ENCODE data around the gene DDX24.

Gene DDX24

DNA sequence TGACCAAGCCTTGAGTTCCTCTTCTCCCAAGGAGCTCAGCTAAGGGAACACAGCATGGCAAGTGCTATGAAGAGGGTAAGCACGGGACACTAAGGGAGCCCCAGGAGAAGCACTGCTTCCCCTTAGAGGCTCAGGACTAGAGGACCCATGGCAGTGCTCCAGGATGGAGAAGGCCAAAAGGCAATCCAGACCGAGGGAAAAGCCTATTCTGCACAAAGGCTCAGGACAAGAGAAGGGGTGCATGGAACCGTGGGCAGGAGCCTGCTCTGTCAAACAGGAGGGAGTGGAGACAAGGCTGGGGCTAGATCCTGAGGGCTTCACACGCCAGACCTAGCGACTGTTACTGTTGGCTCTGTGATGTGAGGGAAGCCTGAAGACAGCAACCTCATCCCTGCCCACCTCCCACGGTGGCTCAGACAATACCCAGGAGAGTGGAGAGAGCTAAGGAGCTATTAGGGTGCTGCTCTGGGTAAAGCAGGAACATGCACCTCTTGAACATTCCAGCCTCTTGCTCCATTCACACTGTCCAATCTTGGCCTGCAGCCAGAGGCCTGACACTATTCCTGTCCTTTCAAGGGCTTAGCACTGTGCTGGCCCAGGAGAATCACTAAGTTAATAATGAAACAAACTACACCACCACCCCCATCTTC lies 30.6 kb downstream of the DDX24 start:
- in situ Hi-C loops (cut with MboI; ENCODE audit: low sequenced_read_pairs) = no loop called here

DNA sequence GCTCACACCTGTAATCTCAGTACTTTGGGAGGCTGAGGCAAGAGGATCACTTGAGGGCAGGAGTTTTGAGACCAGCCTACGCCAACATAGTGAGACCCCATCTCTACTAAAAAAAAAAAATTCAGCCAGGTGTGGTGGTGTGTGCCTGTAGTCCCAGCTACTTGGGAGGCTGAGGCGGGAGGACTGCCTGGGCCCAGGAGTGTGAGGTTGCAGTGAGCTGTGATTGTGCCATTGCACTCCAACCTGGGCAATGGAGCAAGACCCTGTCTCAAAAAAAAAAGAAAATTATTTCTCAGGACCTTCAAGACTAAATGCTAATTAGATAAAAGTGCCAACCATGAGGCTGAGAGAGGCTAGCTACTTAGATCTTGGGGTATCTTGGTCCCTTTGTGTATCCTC lies 31.4 kb downstream of the DDX24 start:
- in situ Hi-C loops (cut with MboI; ENCODE audit: low sequenced_read_pairs) = no loop called here

DNA sequence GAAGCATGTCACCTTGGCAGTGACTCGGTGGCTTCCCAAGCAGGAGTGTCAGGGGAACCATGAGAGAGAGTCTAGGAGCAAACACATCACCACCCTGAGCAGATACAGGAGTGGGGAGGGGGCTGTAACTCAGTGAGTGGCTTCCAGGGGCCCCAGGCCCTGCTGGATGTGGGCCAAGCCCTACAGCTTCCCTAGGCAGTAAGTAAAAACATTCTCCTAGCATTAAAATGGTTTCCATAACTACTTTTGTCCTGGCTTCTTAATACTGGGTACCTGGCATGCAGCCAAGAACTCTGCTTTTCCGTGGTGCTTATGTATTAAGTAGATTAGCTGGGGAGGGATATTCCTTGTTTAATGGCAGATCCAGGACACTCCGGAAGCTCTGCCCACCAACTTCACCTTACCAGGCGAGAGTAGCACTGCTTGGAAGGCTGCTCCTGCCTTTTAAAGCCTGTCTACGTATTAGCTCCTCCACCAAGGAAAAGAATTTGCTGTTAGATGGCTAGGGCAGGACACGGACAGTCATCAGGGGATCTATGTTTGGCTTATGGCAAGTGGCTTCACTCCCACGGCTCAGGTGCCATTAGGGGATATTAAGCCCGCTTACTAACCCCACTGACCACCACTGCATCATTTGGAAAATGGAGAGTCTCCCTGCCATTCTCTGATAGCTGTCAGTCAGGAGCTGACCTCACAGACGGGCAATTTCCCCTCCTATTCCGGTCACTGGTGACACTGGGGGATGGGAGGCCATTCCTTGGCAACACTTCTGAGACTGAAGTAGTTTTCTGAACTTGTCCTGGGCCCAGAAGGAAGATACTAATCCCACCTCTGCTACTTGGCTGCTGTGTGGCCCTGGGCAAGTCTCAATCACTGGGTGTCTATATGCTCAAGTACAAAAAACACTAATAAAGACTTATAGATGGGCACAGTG lies 32.0 kb downstream of the DDX24 start:
- in situ Hi-C loops (cut with MboI; ENCODE audit: low sequenced_read_pairs) = no loop called here

DNA sequence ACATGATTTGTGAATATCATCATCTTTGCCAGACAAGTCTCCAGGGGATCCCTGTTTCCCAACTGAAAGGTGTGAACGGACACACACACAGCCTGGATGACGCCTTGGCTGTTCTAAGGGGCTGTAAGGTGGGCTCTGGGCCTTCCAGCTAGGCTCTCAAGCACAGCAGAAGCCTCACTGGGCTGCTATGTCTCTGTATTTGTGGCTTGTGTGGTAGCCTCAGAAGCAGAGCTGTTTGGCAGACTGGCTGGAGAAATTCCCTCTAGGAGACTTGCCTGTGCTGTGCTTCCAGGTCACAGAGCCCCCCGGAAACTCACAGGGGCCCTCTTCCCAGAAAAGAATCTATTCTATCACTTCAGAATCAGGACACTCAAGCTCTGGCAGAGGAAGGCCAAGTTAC lies 33.4 kb downstream of the DDX24 start:
- in situ Hi-C loops (cut with MboI; ENCODE audit: low sequenced_read_pairs) = no loop called here

DNA sequence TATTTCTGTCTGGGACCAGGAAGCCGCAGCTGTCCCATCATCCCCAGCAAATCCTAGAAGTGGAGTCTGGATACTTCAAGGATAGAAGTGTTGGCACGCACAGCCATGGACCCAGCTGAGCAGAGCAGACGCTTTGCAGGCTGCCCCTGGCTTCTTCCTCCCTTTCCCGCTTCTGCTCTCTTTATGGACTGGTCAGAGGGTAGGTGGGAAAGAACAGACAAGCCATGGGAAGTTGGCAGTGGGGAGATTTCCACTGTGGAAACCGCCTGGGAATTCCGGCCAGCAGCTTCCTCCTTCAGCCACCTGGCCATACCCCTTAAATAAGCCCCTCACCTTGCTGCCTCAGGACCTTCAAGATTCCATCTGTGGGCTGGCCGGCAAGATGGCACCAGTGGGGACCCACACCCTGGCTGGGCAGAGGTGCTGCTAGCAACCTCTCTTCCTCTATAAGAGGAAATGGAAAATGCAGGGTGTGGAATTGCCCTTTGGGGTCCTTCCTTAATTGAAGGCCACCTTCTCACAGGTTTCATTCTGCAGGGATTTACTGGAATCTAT lies 34.2 kb downstream of the DDX24 start:
- in situ Hi-C loops (cut with MboI; ENCODE audit: low sequenced_read_pairs) = no loop called here

DNA sequence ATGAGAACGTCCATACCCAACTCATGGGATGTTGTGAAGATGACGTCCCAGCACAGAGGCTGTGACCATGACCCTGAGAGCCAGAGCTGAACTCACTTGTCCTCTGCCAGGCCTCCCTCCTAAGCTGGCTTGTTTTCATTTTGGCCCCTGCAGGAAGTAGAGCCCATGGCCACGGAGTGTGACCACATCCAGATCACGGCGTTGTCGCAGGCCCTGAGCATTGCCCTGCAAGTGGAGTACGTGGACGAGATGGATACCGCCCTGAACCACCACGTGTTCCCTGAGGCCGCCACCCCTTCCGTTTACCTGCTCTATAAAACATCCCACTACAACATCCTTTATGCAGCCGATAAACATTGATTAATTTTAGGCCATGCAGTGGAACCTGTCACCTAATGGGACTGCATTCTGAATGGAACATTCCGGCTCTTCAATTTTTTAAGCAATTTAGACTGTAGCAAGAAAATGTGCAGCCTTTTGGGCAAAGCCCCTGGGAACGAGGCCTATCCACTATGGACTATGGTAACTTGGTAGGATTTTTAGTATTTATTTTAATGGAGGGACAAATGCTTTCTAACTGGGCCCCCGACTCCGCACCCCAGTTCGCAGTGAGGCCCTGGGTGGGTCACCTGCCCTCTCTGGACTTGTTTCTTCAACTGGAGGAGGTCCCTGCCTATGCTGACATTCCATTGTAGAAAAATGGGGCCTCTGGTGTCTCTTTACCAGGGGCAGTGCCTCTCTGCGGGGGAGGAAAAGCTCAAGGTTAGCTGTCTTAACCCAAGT lies 35.2 kb downstream of the DDX24 start:
- in situ Hi-C loops (cut with MboI; ENCODE audit: low sequenced_read_pairs) = no loop called here

DNA sequence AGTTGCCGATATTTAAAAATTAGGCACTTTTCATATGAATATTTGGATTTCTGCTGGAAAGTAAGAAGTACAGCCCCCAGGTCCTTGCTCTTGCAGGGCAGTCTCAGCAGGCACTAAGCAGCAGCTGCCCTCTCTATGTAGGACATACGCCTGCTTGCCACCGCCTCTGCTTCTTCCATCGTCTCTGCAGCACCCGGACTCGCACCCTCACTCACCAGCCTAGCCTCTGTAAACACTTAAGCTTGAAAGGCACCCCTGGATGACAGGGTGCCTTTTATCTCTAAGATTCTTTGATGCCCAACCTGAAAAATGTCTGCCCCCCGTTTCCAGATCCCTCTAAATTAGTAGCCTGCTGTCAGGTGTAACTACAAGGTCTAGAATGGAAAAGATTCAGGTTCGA lies 35.9 kb downstream of the DDX24 start:
- in situ Hi-C loops (cut with MboI; ENCODE audit: low sequenced_read_pairs) = no loop called here

DNA sequence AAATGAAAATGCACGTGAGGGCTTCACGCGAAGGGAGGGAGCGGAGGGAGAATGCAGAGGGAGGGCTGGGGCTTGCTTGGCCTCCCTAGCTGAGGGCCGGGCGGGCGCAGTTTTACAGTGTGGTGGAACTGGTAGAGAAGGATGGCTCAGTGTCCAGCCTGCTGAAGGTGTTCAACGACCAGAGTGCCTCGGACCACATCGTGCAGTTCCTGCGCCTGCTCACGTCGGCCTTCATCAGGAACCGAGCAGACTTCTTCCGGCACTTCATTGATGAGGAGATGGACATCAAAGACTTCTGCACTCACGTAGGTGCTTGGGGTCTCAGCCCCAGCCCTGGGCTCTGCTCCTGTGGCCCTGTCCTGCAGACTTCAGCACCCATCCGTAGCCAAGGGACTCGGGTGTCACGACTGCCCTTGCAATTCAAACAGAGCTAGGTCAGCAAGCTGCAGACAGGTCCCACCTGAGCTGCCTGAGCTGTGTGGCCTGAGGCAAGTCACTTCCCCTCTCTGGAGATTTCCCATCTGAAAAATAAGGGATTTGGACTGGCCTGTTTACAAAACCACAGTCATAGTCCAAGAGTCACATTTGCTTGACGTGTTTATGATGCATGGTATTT lies 36.4 kb downstream of the DDX24 start:
- in situ Hi-C loops (cut with MboI; ENCODE audit: low sequenced_read_pairs) = no loop called here

DNA sequence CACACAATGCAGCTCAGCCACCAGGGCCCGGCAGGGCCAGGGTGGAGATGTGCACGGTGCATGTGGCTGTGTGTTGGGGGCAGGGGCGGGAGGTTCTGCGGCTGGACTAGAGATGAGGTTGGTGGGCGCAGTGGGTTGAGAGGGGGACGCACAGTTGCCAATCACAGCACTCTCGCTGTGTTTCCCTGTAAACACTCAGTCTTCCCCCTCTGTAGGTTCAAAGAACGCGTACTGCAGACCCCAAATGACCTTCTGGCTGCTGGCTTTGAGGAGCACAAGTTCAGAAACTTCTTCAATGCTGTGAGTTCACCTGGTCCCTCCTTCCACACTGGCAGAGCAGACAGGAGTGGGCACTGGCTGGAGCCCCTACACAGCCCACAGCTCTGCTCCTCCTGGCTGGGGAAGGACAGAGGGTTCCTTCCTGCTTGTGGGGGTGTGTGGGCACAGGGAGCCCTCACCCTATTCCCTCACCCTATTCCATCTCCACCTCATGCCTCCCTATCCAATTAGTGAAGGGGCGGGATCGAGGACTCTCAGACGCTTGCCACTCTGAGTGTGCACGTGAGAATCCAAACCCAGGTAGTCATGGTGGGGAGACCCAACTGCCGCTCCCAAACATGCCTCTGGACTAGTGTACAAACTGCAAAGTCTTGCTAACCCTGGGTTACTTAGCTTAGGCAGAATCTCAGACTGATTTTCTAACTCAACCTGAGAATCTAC lies 37.1 kb downstream of the DDX24 start:
- in situ Hi-C loops (cut with MboI; ENCODE audit: low sequenced_read_pairs) = no loop called here

DNA sequence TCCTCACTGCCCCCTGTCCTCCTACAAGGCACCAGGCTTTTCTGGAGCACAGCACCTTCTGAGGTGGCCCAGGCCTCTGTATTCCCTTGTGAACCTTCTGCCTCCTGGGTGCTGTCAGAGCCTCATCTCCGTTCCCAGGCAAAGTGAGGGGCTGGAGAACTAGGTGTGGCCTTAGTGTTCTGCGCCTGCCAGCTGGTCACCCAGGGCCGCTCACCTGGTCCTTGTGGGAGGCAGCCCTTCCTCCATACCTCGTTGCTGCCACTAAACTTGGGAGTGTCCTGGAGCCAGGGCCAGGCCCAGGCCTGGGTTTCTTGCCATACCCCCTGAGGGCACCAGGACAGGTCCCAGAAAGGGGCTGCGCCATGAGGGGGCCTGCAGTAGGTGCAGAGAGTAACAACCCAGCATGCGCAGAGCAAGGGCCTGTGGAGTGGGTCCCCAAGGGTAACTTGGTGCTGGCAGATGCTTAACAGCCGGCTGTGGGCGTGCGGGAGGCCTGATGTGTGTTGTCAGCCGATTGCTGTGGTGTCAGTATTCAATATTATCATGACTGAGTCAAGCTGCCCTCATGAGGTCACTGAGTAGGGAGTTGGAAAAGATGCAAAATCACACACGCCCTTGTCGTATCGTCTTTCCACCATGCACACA lies 37.8 kb downstream of the DDX24 start:
- in situ Hi-C loops (cut with MboI; ENCODE audit: low sequenced_read_pairs) = no loop called here

DNA sequence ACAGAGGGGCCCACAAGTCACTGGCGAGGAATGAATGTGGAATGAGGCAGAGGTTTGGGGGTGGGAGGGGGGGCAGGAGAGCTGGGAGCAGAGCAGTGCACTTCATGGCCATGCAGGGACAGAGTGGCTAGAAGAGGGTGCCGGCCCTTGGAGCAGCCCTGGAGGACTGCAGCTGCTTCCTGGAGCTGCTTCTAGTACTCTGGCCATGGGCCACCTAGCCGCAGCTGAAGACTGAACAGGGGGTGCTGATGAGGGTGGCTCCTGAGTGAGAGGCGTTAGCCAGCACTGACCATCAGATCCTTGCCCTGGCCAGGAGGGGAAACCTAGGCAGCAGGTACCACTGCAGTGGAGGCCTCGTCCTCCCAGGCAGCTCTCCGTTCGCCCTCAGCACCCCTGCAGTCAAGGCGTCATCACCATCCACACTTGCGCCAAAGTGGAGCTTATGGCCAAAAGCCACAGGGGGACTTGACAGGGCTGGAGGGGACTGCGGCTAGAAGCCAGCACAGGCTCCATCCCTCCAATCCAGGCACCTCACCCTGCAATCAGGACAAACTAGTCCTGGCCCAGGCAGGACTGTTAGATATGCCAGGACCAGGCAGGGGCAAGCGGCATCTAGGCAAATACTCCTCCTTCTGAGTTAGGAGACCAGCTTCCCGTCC lies 38.4 kb downstream of the DDX24 start:
- in situ Hi-C loops (cut with MboI; ENCODE audit: low sequenced_read_pairs) = no loop called here

DNA sequence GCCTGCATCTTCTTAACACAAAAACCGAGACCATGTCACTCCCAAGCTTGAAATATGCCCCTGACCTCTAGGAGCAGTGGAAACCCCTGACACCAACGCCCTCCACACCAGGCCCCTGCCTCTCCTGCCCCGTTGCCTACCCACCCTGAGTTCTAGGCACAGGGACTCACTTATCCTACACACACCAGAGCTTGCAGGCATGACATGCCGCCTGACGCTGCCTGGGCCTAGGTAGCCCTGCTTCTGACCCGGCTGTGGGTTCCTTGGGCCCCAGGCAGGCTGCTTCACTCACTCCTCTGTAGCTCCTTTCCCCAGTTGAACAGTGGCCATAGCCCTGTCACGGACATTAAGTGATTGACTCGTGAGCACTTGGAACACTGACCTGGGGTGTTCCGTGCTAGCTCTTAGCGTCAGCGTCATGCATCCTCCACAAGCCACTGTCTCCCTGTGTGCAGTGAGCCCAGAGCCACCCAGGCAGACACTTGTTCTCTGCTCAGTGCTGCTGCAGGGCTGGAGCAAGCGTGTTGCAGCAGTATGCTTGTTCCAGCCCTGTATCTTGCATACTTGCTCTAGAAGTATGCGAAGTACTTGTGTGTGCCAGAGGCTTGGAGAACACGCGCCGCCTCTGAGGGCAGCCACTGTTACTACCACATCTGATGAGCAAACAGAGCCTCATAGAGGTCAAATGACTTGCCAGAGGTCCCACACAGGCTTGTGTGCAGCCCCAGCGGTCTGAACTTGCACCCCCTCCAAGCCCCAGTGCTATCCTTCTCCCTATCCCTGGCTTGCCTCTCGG lies 39.3 kb downstream of the DDX24 start:
- in situ Hi-C loops (cut with MboI; ENCODE audit: low sequenced_read_pairs) = no loop called here

DNA sequence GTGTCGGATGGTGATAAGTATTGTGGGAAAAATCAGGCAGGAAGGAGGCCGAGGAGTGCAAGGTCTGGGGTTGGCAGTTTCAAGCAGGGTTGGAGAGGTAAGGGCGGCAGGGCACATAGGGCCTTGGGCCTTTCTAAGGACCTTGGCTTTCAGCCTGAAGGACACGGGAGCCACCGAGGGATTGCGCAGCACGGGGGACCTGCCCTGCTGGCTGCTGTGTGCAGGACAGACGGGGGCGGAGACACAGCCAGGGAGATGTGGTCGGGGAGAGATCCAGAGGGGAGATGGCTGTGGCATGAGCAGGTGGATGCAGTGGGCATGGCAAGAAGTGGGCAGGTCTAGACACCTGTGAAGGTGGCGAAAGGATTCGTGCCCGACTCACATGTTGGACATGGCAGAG lies 40.2 kb downstream of the DDX24 start:
- in situ Hi-C loops (cut with MboI; ENCODE audit: low sequenced_read_pairs) = no loop called here

DNA sequence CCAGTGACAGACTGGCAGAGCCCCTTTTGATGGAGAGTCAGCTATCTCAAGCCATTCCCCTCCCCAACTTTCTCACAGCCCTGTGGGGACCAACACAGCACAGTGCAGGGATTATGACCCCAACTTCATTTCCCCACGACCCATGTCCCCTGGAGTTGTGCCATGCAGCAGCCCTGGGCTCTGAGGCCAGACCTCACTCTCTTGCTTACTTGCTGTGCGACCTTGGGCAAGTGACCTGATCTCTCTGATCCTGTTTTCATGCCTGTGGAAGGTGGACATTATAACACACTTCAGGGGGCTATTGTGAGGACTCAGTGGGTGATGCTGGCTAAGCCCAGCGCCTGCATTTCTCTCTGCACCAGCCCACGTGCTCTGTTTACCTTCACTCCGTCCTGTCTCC lies 40.8 kb downstream of the DDX24 start:
- in situ Hi-C loops (cut with MboI; ENCODE audit: low sequenced_read_pairs) = no loop called here

DNA sequence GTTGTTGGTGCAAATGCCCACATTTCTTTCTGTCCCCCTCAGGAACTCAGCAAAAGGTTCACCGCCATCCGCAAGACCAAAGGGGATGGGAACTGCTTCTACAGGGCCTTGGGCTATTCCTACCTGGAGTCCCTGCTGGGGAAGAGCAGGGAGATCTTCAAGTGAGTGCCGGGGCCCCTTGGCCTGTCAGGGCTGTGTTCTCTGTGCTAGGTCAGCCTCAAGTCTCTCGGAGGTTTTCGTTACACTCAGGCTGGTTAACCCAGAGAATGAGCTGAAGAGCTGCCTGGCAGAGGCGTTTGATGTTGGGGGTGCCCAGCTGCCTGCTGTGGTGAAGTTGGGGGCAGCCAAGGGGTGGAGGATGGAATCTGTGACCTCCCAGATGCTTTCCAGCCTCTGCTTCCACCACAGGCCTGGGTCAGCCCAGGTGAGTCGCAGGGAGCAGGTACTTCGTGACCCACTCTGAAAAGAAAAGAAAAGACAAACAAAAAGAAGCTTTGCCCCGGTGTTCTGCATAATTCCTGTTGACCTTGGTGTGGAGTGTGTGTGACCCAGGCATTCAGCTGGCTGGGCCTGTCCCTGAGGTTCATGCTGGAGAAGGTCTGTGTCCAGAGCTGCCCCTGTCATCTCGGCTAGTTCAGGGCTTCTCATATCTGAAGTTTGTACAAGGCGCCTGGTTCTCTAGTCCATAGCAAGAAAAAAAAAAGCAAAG lies 41.9 kb downstream of the DDX24 start:
- in situ Hi-C loops (cut with MboI; ENCODE audit: low sequenced_read_pairs) = no loop called here

DNA sequence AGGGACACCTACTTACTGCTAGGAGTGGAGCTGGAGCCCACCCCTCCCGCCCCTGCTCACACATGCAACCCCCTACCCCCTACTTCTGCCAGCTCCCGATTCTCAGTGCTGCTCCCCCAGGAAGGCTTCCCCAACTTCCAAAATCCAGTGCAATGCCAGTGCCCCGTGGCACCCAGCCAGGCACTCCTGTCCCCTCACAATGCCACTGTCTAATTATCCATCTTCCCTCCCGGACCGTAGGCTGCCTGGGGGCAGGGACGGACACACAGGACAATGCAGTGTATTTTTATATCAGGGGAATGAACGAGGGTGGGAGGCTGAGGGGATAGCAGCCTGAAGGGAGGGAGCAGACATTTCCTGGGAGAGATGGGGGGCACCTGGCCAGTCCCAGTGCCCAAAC lies 42.5 kb downstream of the DDX24 start:
- in situ Hi-C loops (cut with MboI; ENCODE audit: low sequenced_read_pairs) = no loop called here

DNA sequence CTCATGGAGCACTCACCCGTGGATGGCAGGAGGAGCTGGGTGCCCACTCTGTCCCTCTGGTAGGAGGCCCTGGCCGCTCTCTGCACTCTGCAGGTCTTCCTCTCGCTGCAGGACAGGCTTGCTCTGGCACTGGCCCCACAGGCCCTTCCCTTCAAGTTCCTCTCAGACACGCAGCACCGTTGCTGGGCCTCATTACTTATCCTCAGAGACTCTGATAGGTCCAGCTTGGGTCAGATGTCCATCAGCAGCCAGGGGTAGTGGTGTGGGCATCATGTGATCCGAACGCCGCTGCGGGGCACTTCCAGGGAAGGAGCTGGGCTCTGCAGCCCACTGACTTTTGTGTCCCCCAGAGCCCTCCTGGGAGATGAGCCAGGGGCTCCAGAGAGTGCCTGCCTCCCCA lies 43.0 kb downstream of the DDX24 start:
- in situ Hi-C loops (cut with MboI; ENCODE audit: low sequenced_read_pairs) = no loop called here
